Dendritic cell treated with granulocyte-macrophage colony-stimulating factor and Interleukin-4, amounts not matched to agents 40 ng/mL and 50 ng/mL, for 4 days (primary cell): Measurements from ENCODE around the gene STRBP.
"Not testable (repeated sequence)": the region's sequence is repeated elsewhere in the genome, so short reads cannot be mapped to it uniquely, and the experiment has no call there.

Experiments used
- H3K27ac Mint-ChIP-seq: one replicate; pipeline ENCODE4 v1.8.0; 2022; ENCODE audit warnings: mild to moderate bottlenecking, mixed read lengths
- H3K27me3 Mint-ChIP-seq: one replicate; pipeline ENCODE4 v1.8.0; 2022; ENCODE audit warnings: mild to moderate bottlenecking, mixed read lengths
- H3K36me3 Mint-ChIP-seq: one replicate; pipeline ENCODE4 v1.8.0; 2022; ENCODE audit warnings: low read depth, mixed read lengths
- H3K4me1 Mint-ChIP-seq: one replicate; pipeline ENCODE4 v1.8.0; 2022; ENCODE audit warnings: low read depth, mixed read lengths
- H3K4me3 Mint-ChIP-seq: one replicate; pipeline ENCODE4 v1.8.0; 2022; ENCODE audit warnings: mild to moderate bottlenecking, moderate library complexity, mixed read lengths
- H3K9me3 Mint-ChIP-seq: one replicate; pipeline ENCODE4 v1.8.0; 2022; ENCODE audit warnings: mixed read lengths
- intact Hi-C: fragments of 100-400 bp; cut with micrococcal nuclease; formaldehyde crosslinking; loops from one replicate; pipeline ENCODE4 v1.15.0; 2022

Gene STRBP

DNA sequence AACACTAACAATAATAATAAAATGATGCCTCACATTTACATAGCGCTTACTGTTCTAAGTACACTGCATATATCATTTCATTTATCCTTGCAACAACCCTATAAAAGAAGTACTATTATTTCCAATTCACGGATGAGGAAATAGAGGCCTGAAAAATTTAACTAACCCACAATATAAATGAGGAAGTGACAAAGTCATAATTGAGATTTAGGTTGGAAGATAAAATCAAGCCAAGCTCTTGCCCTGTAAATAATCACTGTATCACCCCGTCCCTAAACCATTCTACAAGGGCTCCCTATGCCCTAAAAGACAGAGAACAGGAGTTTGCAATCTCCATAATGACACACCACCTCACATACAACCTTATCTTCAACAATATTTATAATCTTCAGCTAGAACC lies 49.6 kb downstream of the STRBP start:
- H3K36me3 Mint-ChIP-seq = no peaks in the 10 kb centered on the region
- H3K4me1 Mint-ChIP-seq = peaks cover 6% of the 10 kb centered on the region
- no peaks in the 10 kb centered on the region for H3K27me3 Mint-ChIP-seq
- H3K27ac Mint-ChIP-seq = no peak overlapping the region
- no peaks in the 10 kb centered on the region for H3K9me3 Mint-ChIP-seq
- intact Hi-C loops = no loop called here
- no peak overlapping the region for H3K4me3 Mint-ChIP-seq

DNA sequence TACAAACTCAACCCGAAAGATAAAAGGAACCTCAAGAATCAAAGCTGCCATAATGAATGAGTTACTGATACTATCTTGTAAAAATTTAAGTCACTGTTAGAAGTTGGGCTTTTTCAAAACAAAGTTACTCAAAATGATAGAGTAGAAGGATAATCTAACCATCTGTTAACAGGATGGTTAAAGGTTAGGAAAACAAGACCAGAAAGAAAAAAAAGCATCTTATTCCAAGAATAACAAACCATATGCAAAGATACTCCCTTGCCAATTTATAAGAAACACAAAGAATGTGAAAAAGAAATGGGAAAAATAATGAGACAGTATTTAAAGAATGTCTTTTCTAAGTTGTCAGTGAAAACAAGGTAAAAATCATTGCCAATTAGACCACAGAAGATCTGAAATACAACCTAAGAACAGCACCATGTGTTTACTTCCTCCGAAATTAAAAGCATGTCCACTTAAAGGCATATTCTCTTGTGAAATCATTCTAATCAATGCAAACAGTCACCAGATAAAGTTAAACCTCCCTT lies 51.2 kb downstream of the STRBP start:
- H3K36me3 Mint-ChIP-seq = no peaks in the 10 kb centered on the region
- no peaks in the 10 kb centered on the region for H3K9me3 Mint-ChIP-seq
- intact Hi-C loops = no loop called here
- no peak overlapping the region for H3K4me3 Mint-ChIP-seq
- H3K27me3 Mint-ChIP-seq = no peaks in the 10 kb centered on the region
- peaks cover 6% of the 10 kb centered on the region for H3K4me1 Mint-ChIP-seq
- H3K27ac Mint-ChIP-seq = no peak overlapping the region

DNA sequence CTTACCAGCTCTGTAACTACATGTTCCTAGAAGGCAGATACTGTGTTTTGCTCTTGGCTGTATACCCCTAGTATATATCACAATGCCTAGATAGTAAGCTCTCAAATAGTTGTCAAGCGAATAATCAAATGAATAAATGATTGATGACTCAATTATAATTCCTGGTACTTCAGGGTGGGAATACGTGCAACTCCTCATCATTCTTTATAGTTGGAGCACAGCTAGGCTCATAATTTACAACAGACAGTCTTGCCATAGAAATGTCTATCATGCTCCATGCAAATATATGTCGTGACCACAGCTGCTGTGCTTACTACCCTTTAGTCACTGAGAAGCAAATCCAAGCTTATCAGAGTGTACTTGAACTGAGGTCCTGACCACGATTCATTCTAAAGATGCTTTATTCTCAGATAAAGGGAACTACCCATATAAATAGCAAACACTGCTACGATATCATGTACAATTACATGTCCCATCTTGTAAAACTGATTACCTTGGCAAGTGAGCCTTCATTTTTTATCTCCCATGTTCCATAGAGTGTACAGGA lies 52.1 kb downstream of the STRBP start:
- H3K9me3 Mint-ChIP-seq = no peaks in the 10 kb centered on the region
- H3K4me3 Mint-ChIP-seq = no peak overlapping the region
- peaks cover 6% of the 10 kb centered on the region for H3K4me1 Mint-ChIP-seq
- H3K27me3 Mint-ChIP-seq = no peaks in the 10 kb centered on the region
- H3K27ac Mint-ChIP-seq = no peak overlapping the region
- intact Hi-C loops = no loop called here
- H3K36me3 Mint-ChIP-seq = no peaks in the 10 kb centered on the region

DNA sequence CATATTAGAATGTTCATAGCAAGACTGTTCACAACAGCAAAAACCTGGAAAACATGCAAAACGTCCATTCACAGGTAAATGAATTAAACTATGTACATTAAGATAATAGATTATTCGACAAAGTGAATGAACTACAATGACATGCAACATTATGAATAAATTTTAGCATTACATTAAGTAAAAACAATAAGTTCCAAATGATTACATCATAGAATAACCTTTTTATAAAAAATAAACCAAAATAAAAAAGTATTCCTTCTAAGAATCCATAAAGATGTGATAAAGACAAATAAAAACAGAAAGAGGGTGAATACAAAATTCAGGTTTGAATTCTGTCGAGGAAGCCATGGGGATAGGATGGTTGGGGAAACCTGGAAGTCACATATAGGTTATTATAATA lies 57.3 kb downstream of the STRBP start:
- H3K36me3 Mint-ChIP-seq = no peaks in the 10 kb centered on the region
- H3K27me3 Mint-ChIP-seq = no peaks in the 10 kb centered on the region
- intact Hi-C loops = no loop called here
- H3K27ac Mint-ChIP-seq = no peak overlapping the region
- H3K4me1 Mint-ChIP-seq = no peaks in the 10 kb centered on the region
- H3K4me3 Mint-ChIP-seq = no peak overlapping the region
- H3K9me3 Mint-ChIP-seq = no peaks in the 10 kb centered on the region

DNA sequence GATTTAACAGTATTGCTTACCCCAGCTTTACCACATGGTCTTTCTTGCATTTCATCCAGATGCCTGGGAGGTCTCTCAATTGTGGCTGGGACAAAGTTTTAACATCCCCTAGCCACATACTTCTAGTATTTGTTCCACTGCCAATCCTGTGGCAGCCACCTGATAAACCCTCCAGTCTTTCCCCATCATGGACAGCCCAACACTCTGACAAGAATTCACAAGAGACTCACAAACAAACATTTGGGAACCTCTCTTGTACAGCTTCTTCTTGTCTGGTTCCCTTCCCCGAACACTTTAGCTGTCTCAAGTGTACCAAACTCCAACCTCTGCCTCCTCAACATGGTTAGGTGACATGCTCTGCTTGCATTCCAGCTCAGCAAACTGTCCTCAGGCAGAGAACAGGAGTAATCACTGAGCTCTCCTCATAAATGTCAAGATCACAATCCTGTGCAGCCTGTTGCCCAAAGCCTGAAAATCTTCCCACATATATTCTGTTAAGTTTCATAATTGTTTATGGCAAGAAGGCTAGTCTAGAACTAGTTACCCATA lies 59.7 kb downstream of the STRBP start:
- no peak overlapping the region for H3K4me3 Mint-ChIP-seq
- H3K36me3 Mint-ChIP-seq = no peaks in the 10 kb centered on the region
- no peaks in the 10 kb centered on the region for H3K27me3 Mint-ChIP-seq
- intact Hi-C loops = no loop called here
- no peaks in the 10 kb centered on the region for H3K9me3 Mint-ChIP-seq
- no peaks in the 10 kb centered on the region for H3K4me1 Mint-ChIP-seq
- no peak overlapping the region for H3K27ac Mint-ChIP-seq

DNA sequence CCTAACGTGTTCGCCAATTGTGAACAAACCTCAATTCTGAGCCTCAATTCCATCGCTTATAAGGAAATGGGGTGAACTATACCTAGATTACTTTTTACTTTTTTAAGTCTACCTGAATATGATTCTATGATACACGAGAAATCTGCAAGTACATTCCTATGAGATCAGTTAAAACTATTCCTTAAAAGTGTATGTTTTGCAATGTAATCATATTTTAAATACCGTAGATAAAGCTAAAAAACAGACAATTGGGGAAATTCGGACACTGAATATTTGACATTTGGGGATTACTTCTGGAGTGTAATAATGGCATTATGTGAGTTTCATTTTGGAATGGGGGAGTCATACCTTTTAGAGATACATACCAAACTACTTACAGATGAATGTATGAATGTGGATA lies 62.3 kb downstream of the STRBP start:
- H3K4me1 Mint-ChIP-seq = peaks cover 3% of the 10 kb centered on the region
- no peak overlapping the region for H3K27ac Mint-ChIP-seq
- no peaks in the 10 kb centered on the region for H3K27me3 Mint-ChIP-seq
- intact Hi-C loops = no loop called here
- no peaks in the 10 kb centered on the region for H3K36me3 Mint-ChIP-seq
- no peak overlapping the region for H3K4me3 Mint-ChIP-seq
- H3K9me3 Mint-ChIP-seq = no peaks in the 10 kb centered on the region

DNA sequence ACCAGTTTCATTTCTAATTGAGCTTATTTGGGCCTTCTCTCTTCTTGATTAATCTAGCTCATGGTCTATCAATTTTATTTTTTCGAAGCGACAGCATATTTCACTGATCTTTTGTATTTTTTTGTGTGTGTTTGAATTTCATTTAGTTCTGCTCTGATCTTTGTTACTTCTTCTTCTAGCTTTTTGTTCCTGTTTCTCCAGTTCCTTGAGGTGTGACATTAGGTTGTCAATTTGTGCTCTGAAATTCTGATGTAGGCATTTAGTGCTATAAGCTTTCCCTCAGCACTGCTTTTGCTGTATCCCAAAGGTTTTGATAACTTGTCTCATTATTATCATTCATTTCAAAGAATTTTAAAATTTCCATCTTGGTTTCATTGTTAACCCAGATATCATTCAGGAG lies 67.3 kb downstream of the STRBP start:
- H3K4me3 Mint-ChIP-seq = no peak overlapping the region

DNA sequence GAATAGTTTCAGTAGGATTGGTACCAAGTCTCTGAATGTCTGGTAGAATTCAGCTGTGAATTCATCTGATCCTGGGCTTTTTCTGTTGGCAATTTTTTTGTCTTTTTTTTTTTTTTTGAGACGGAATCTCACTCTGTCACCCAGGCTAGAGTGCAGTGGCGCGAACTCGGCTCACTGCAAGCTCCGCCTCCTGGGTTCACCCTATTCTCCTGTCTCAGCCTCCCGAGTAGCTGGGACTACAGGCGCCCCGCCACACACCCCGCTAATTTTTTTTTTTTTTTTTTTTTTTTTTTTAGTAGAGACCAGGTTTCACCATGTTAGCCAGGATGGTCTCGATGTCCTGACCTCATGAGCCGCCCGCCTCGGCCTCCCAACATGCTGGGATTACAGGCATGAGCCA lies 67.9 kb downstream of the STRBP start:
- H3K9me3 Mint-ChIP-seq, H3K27ac Mint-ChIP-seq, H3K27me3 Mint-ChIP-seq, H3K4me1 Mint-ChIP-seq, H3K36me3 Mint-ChIP-seq, intact Hi-C loops, H3K4me3 Mint-ChIP-seq: not testable (repeated sequence)

More for the DNA sequence above, 67.3 kb downstream of the STRBP start:
- Mint-ChIP-seq H3K27me3 (no peaks in the 10 kb centered on the region), H3K36me3 (no peaks in the 10 kb centered on the region), H3K4me1 (peaks cover 7% of the 10 kb centered on the region), H3K9me3 (no peaks in the 10 kb centered on the region), H3K27ac (no peak overlapping the region)
- intact Hi-C loops = no loop called here

DNA sequence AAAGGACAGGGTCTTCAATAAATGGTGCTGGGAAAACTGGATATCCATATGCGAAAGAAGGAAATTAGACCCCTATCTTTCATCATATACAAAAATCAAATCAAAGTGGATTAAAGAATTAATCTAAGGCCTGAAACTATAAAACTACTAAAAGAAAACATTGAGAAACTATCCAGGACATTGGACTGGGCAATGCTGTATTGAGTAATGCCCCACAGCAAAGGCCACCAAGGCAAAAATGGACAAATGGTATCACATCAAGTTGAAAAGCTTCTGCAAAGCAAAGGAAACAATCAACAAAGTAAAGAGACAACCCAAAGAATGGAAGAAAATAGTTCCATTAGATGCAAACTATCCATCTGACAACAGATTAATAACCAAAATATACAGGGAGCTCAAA lies 72.3 kb downstream of the STRBP start:
- peaks cover 4% of the 10 kb centered on the region for H3K4me1 Mint-ChIP-seq
- H3K27ac Mint-ChIP-seq = no peak overlapping the region
- H3K36me3 Mint-ChIP-seq = no peaks in the 10 kb centered on the region
- no peaks in the 10 kb centered on the region for H3K9me3 Mint-ChIP-seq
- H3K4me3 Mint-ChIP-seq = no peak overlapping the region
- intact Hi-C loops = no loop called here
- H3K27me3 Mint-ChIP-seq = no peaks in the 10 kb centered on the region

DNA sequence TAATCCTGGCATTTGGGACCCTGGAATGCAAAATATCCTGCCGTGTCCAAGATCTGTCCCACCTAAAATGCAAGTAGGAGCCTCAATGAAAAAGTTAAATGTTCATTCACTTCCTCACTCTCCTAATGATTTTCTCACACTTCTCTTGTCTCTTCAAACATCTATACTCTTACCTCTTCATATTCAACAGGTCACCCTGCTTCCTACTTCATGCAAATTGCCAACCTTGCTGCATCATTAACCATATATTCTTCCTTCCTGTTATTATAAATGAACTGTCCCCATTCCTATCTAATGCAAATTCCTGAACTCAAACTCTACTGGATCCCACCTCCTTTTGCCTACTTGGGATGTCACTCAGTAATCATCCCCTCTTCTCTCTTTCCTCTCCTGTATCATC lies 74.4 kb downstream of the STRBP start:
- Mint-ChIP-seq H3K36me3 (no peaks in the 10 kb centered on the region), H3K27ac (no peak overlapping the region), H3K4me3 (no peak overlapping the region), H3K9me3 (no peaks in the 10 kb centered on the region), H3K4me1 (no peaks in the 10 kb centered on the region), H3K27me3 (no peaks in the 10 kb centered on the region)
- intact Hi-C loops = no loop called here

DNA sequence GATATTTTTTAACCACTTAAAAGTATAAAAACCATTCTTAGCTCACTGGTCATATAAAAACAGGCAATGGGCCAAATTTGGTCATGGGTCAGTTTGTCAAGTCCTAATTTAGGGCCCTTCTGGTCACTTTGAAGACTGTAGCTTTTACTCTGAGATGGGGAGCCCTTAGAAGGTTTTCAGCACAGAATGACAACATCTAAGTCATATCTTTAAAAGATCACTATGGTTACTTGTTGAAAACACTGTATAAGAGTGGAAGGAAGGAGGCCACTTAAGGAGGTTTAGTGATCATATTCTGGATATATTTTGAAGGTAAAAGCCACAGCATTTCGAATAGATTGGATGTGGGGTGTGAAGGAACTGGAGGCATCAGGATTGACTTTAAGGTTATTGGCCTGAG lies 76.7 kb downstream of the STRBP start:
- Mint-ChIP-seq H3K4me3 (no peak overlapping the region), H3K4me1 (no peaks in the 10 kb centered on the region), H3K27ac (no peak overlapping the region), H3K27me3 (no peaks in the 10 kb centered on the region), H3K9me3 (no peaks in the 10 kb centered on the region), H3K36me3 (no peaks in the 10 kb centered on the region)
- intact Hi-C loops = no loop called here

DNA sequence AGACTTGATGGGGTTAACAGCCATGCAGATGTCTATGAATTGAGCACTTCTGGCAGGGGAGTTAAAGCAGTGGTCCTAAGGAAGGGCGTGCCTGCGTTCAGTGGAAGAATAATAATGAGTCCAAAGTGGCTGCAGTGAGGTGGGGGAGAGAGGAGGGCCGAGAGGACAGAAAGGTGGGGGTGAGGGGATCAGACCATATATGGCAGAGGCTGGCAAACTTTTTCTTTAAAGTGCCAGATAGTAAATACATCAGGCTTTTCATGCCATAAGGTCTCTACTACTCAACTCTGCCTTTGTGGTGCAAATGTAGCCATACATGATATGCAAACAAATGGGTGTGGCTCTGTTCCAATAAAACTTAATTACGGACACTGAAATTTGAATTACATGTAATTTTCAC lies 77.1 kb downstream of the STRBP start:
- intact Hi-C loops = no loop called here
- no peaks in the 10 kb centered on the region for H3K27me3 Mint-ChIP-seq

DNA sequence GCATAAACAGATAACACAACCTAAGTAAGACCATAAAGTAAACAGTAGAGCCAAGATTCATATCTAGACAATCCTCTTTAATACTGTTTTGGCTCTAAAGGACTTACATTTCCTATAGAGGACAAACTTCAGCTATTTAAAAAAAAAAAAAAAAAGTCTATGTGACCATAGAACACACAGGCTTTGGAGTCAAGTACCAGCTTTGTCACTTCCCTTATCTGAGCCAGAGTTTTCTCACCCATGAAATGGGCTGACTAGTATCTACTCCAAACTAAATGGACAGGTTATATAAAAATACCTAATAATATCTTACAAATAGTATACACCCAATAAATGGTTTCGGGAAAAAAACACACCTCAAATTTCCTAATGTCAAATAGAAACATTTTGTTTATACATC lies 81.3 kb downstream of the STRBP start:
- Mint-ChIP-seq H3K36me3 (no peaks in the 10 kb centered on the region), H3K27me3 (no peaks in the 10 kb centered on the region), H3K27ac (no peak overlapping the region), H3K4me1 (no peaks in the 10 kb centered on the region), H3K4me3 (no peak overlapping the region), H3K9me3 (no peaks in the 10 kb centered on the region)
- intact Hi-C loops = no loop called here

More for the DNA sequence above, 77.1 kb downstream of the STRBP start:
- H3K9me3 Mint-ChIP-seq = no peaks in the 10 kb centered on the region
- H3K27ac Mint-ChIP-seq = no peak overlapping the region
- H3K4me1 Mint-ChIP-seq = no peaks in the 10 kb centered on the region
- H3K36me3 Mint-ChIP-seq = no peaks in the 10 kb centered on the region
- no peak overlapping the region for H3K4me3 Mint-ChIP-seq

DNA sequence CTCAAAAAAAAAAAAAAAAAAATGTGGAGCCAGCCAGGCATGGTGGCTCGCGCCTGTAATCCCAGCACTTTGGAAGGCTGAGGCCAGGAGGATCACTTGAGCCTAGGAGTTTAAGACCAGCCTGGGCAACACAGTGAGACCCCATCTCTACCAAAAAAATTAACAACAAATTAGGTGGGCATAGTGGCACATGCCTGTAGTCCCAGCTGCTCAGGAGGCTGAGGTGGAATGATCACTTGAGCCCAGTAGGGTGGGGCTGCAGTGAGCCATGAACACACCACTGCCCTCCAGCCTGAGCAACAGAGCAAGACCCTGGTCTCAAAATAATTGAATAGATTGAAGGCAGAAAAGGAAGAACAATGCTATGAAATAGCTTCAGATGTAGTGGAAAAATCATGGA lies 82.4 kb downstream of the STRBP start:
- H3K4me3 Mint-ChIP-seq, H3K27me3 Mint-ChIP-seq, intact Hi-C loops, H3K9me3 Mint-ChIP-seq, H3K36me3 Mint-ChIP-seq, H3K27ac Mint-ChIP-seq, H3K4me1 Mint-ChIP-seq: not testable (repeated sequence)

DNA sequence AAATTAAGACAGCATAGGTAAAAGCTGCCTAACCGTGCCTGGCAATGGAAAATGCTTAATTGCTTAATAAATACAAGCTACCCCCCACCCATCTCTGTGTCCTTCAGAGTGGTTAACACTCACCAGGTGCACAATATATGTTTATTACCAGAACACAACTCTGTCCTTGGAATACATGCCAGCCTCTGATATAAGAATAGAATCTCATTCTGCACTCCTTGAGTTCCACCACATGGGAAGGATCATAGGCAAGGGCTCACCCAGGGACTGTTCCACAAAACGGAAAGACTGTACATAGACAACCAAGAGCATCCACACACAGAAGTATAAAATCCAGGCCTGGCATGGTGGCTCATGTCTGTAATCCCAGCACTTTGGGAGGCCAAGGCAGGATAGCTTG lies 91.4 kb downstream of the STRBP start:
- peaks cover 15% of the 10 kb centered on the region for H3K4me1 Mint-ChIP-seq
- H3K27ac Mint-ChIP-seq = no peak overlapping the region
- no peak overlapping the region for H3K4me3 Mint-ChIP-seq
- no peaks in the 10 kb centered on the region for H3K36me3 Mint-ChIP-seq
- intact Hi-C loops = no loop called here
- H3K9me3 Mint-ChIP-seq = no peaks in the 10 kb centered on the region
- H3K27me3 Mint-ChIP-seq = no peaks in the 10 kb centered on the region
